Neuronal stem cell (in vitro differentiated cells): ENCODE data around the gene PDE2A.

Experiments used
- DNase-seq: peaks from one replicate; pipeline ENCODE4 v3.0.0-alpha.2; 2013; ENCODE audit warnings: low spot score
- H2AFZ ChIP-seq: one replicate; pipeline ENCODE4 v1.6.1; 2013; ENCODE audit warnings: mild to moderate bottlenecking, low read length, inconsistent platforms
- H2AK5ac ChIP-seq: 2 replicates; pipeline ENCODE4 v1.6.1; 2013; ENCODE audit warnings: low read depth, mild to moderate bottlenecking, inconsistent platforms, low read length, moderate library complexity, mixed read lengths
- H2BK120ac ChIP-seq: 2 replicates; pipeline ENCODE4 v1.6.1; 2013; ENCODE audit warnings: low read depth, mild to moderate bottlenecking, inconsistent platforms, low read length, moderate library complexity, mixed read lengths
- H2BK12ac ChIP-seq: one replicate; pipeline ENCODE4 v1.6.1; 2013; ENCODE audit warnings: low read length, inconsistent platforms
- H2BK15ac ChIP-seq: 2 replicates; pipeline ENCODE4 v1.6.1; 2013; ENCODE audit warnings: mild to moderate bottlenecking, low read length, inconsistent platforms, mixed read lengths
- H2BK5ac ChIP-seq: one replicate; pipeline ENCODE4 v1.6.1; 2013; ENCODE audit warnings: inconsistent platforms, mild to moderate bottlenecking, low read length, moderate library complexity
- H3K14ac ChIP-seq: one replicate; pipeline ENCODE4 v1.6.1; 2013; ENCODE audit warnings: low read length, inconsistent platforms
- H3K18ac ChIP-seq: 2 replicates; pipeline ENCODE4 v1.6.1; 2013; ENCODE audit warnings: low read length, inconsistent platforms
- H3K23ac ChIP-seq: 2 replicates; pipeline ENCODE4 v1.6.1; 2013; ENCODE audit warnings: low read depth, mild to moderate bottlenecking, mixed read lengths, low read length, inconsistent platforms; ENCODE audit not compliant: poor library complexity
- H3K27ac ChIP-seq: replicated peaks from 3 replicates; pipeline ENCODE4 v1.5.1; 2013; ENCODE audit warnings: low read length, inconsistent platforms
- H3K27me3 ChIP-seq, 3 experiments: 2 replicates each; pipeline ENCODE4 v1.6.1; 2013; ENCODE audit warnings: low read length in 3 of 3, mild to moderate bottlenecking in 2 of 3, inconsistent platforms in 1 of 3, low read depth in 1 of 3, mixed read lengths in 1 of 3, moderate library complexity in 1 of 3; ENCODE audit not compliant: control insufficient read depth in 3 of 3, insufficient read depth in 3 of 3
- H3K36me3 ChIP-seq, 2 donors: replicated peaks in 1 of 2; 2 replicates each; pipeline ENCODE4 v1.6.1; 2013; ENCODE audit warnings: low read length in 2 of 2; ENCODE audit not compliant: control insufficient read depth in 2 of 2, insufficient read depth in 2 of 2
- H3K4ac ChIP-seq: 2 replicates; pipeline ENCODE4 v1.6.1; 2013; ENCODE audit warnings: inconsistent platforms, mild to moderate bottlenecking, low read length, moderate library complexity
- H3K4me1 ChIP-seq, 2 donors: 1 replicate in 1 of 2; 2 replicates in 1 of 2; pipeline ENCODE4 v1.6.1; 2013; ENCODE audit warnings: low read length in 2 of 2, low read depth in 1 of 2; ENCODE audit not compliant: control insufficient read depth in 2 of 2, insufficient read depth in 1 of 2
- H3K4me2 ChIP-seq: one replicate; pipeline ENCODE4 v1.6.1; 2013; ENCODE audit warnings: mild to moderate bottlenecking, low read length, inconsistent platforms; ENCODE audit not compliant: insufficient read depth, poor library complexity, severe bottlenecking
- H3K4me3 ChIP-seq, 2 donors: 2 replicates each; pipeline ENCODE4 v1.5.1; 2013; ENCODE audit warnings: low read length in 2 of 2, mild to moderate bottlenecking in 2 of 2, inconsistent platforms in 1 of 2, moderate library complexity in 1 of 2
- H3K79me1 ChIP-seq: one replicate; pipeline ENCODE4 v1.6.1; 2013; ENCODE audit warnings: low read depth, mild to moderate bottlenecking, inconsistent platforms, low read length, moderate library complexity
- H3K9ac ChIP-seq: one replicate; pipeline ENCODE4 v1.6.1; 2013; ENCODE audit warnings: mild to moderate bottlenecking, low read depth, low read length, inconsistent platforms; ENCODE audit not compliant: poor library complexity
- H3K9me3 ChIP-seq, 2 donors: replicated peaks in 1 of 2; 2 replicates each; pipeline versions ENCODE3 to v1.6.1; 2013; ENCODE audit warnings: low read length in 2 of 2, mild to moderate bottlenecking in 2 of 2, inconsistent platforms in 1 of 2, low read depth in 1 of 2, mixed read lengths in 1 of 2, moderate library complexity in 1 of 2; ENCODE audit not compliant: control insufficient read depth in 2 of 2, insufficient read depth in 1 of 2
- H4K8ac ChIP-seq: one replicate; pipeline ENCODE4 v1.6.1; 2013; ENCODE audit warnings: low read depth, mild to moderate bottlenecking, inconsistent platforms, low read length, moderate library complexity
- H4K91ac ChIP-seq: one replicate; pipeline ENCODE4 v1.6.1; 2013; ENCODE audit warnings: low read length, low read depth, mild to moderate bottlenecking, inconsistent platforms; ENCODE audit not compliant: poor library complexity
- WGBS, 2 donors: extraction: QIAGEN DNeasy Blood & Tissue Kit; methylation state at CpG; one replicate each; pipeline ENCODE4 v1.1.7; 2013; ENCODE audit warnings: missing lambda C conversion rate in 2 of 2, mixed read lengths in 1 of 2; ENCODE audit not compliant: insufficient read length in 2 of 2, insufficient replicate concordance in 1 of 2; ENCODE audit errors: extremely low coverage in 2 of 2; 5-methylcytosine and 5-hydroxymethylcytosine counted together

PDE2A gene

DNA sequence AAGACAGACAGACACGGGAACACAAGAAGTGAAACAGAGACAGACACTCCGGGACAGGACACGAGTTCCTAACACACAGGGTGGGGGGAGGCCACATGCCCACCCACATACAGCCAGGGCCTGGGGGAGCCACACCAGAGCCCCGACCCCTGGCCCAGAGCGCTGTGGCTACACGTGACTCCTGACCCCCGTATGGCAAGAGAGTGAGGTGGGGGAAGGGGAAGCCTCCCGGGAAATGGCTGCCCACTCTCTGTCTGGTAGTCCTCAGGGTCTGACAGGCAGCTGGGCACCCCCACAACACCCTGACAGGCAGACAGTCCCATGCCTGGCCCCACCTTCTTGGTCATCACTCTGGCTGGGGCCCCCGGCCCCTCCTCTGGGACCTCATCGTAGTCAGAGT, 38.6 kb upstream of the PDE2A start:
- Histone ChIP-seq H2BK15ac (peak overlapping the region; percentile 83), H3K27ac (no peak overlapping the region), H3K9ac (no peak overlapping the region), H3K4me2 (peak overlapping the region; percentile 26), H4K91ac (no peak overlapping the region), H3K4me1 (peaks cover 23 to 26% of the 10 kb centered on the region in 2 donors), H3K18ac (peak overlapping the region; percentile 96), H3K14ac (peak overlapping the region; percentile 12), H3K4me3 (no peak overlapping the region), H2BK5ac (peak overlapping the region; percentile 68), H3K79me1 (peaks cover 1% of the 10 kb centered on the region), H3K23ac (no peak overlapping the region), H3K27me3 (no peaks in the 10 kb centered on the region), H2BK120ac (peak overlapping the region; percentile 76), H3K4ac (no peak overlapping the region), H3K9me3 (no peaks in the 10 kb centered on the region), H2AK5ac (peak overlapping the region; percentile 20), H3K36me3 (peaks cover 2 to 11% of the 10 kb centered on the region in 2 donors), H2BK12ac (no peak overlapping the region), H2AFZ (peak overlapping the region; percentile 70), H4K8ac (no peak overlapping the region)
- no CpG with 5 or more reads among the region's 10 CpGs for WGBS, 2 donors
- DNase-seq, result no peak

DNA sequence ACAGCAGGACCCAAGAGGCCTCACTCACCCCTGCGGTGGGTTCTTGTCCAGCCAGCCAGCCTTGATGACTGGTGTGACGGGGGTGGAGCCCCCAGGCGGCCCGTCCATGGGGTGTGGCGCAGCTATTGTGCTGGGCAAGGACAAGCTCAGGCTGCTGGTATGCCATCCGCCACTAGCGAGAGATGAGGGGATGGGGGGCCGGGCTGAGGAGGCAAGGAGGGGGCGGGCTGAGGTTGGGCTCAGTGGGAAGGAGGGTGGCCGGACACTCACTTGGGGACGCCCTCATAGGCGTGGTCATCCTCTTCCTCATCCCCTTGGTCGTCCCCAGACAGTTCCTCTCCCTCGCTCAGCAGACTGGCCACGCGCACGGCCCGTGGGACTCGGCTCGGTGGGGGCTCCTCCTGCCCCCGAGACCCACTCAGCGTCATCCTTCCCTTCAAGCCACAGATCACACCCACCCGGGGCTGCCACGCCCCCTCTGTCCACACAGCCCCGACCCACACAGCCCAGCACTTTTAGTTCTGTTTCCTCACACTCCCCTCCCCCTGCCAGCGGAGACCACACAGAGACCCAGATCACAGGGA, 38.0 kb upstream of the PDE2A start:
- H3K14ac ChIP-seq, result peak overlapping the region; percentile 63
- H2BK15ac ChIP-seq, result peak overlapping the region; percentile 73
- no peaks in the 10 kb centered on the region for H3K9me3 ChIP-seq
- peak overlapping the region; percentile 78 for H2BK12ac ChIP-seq
- H2AFZ ChIP-seq, result peak overlapping the region; percentile 70
- H3K27me3 ChIP-seq, result no peaks in the 10 kb centered on the region
- no peak overlapping the region for H3K4me3 ChIP-seq
- peak overlapping the region; percentile 55 for H3K9ac ChIP-seq
- peaks cover 25 to 26% of the 10 kb centered on the region in 2 donors for H3K4me1 ChIP-seq
- H3K36me3 ChIP-seq, result peaks cover 2 to 16% of the 10 kb centered on the region in 2 donors
- WGBS, 2 donors, result no CpG with 5 or more reads among the region's 26 CpGs
- peak overlapping the region; percentile 55 for H3K4ac ChIP-seq
- H4K91ac ChIP-seq, result no peak overlapping the region
- H3K4me2 ChIP-seq, result peak overlapping the region; percentile 26
- peak overlapping the region; percentile 96 for H3K18ac ChIP-seq
- peak overlapping the region; percentile 87 for H2BK120ac ChIP-seq
- DNase-seq, result no peak
- H3K79me1 ChIP-seq, result peaks cover 1% of the 10 kb centered on the region
- peak overlapping the region; percentile 28 for H3K27ac ChIP-seq
- peak overlapping the region; percentile 78 for H2AK5ac ChIP-seq
- peak overlapping the region; percentile 68 for H2BK5ac ChIP-seq
- no peak overlapping the region for H3K23ac ChIP-seq
- H4K8ac ChIP-seq, result no peak overlapping the region

DNA sequence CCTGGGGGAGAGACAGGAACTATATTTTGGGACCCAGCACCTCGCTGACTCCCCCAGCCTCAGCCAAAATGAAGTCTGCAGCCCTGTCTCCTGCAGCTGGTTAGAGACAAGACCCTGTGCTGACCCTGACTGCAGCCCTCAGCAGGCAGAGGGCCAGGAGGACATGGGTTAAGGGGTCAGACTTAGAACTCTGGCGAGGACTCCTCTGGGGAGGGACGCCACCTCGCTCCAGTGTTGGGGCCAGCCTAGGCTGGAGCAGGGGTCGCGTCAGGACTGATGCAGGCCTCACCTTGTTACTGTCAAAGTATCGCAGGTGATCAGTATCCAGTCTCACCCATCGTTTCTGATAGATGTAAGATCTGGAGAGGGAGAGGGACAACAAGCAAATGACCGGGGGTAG, 36.9 kb upstream of the PDE2A start:
- Histone ChIP-seq H3K18ac (no peak overlapping the region), H3K27ac (no peak overlapping the region), H3K23ac (no peak overlapping the region), H3K79me1 (peaks cover 1% of the 10 kb centered on the region), H3K14ac (no peak overlapping the region), H3K4me3 (no peak overlapping the region), H2BK5ac (no peak overlapping the region), H3K4me2 (no peak overlapping the region), H3K27me3 (no peaks in the 10 kb centered on the region), H3K4me1 (peaks cover 17 to 36% of the 10 kb centered on the region in 2 donors), H2AK5ac (peak overlapping the region; percentile 78), H2BK120ac (no peak overlapping the region), H3K9me3 (no peaks in the 10 kb centered on the region), H3K4ac (peak overlapping the region; percentile 32), H2AFZ (no peak overlapping the region), H4K91ac (no peak overlapping the region), H3K36me3 (peaks cover 2 to 17% of the 10 kb centered on the region in 2 donors), H2BK12ac (no peak overlapping the region), H2BK15ac (no peak overlapping the region), H4K8ac (no peak overlapping the region), H3K9ac (no peak overlapping the region)
- DNase-seq, result no peak
- WGBS, 2 donors, result no CpG with 5 or more reads among the region's 9 CpGs

DNA sequence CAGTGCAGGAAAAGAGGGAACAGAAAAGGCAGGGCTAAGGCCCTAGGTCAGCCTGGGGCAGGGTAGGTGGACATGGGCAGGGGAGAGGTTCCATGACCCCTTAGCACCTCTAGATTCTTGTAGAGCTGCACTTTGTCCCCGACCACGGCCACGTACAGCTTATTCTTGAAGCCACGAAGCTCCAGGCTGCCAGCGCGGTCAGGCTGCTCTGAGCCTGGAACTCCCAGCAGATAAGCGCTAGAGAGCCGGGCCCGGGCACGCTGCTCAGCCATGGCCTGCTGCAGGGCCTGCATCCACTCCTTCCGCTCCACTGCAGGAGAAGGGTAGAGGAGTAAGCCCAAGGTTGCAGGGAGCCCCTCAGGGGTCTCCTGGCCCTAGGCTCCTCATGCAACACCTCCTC, 36.1 kb upstream of the PDE2A start:
- Histone ChIP-seq H3K36me3 (peaks cover 2 to 17% of the 10 kb centered on the region in 2 donors), H3K4me2 (no peak overlapping the region)

More for the DNA sequence above, 36.1 kb upstream of the PDE2A start:
- H3K4me3 ChIP-seq, result no peak overlapping the region
- no peak overlapping the region for H3K27ac ChIP-seq
- H3K9ac ChIP-seq, result peak overlapping the region; percentile 55
- H2BK120ac ChIP-seq, result no peak overlapping the region
- no peaks in the 10 kb centered on the region for H3K27me3 ChIP-seq
- H2AFZ ChIP-seq, result no peak overlapping the region
- H3K18ac ChIP-seq, result peak overlapping the region; percentile 82
- no peak overlapping the region for H3K23ac ChIP-seq
- no peak for DNase-seq
- no peak overlapping the region for H4K8ac ChIP-seq
- no CpG with 5 or more reads among the region's 11 CpGs for WGBS, 2 donors
- H3K9me3 ChIP-seq, result no peaks in the 10 kb centered on the region
- no peak overlapping the region for H3K14ac ChIP-seq
- H3K4ac ChIP-seq, result no peak overlapping the region
- H4K91ac ChIP-seq, result no peak overlapping the region
- no peak overlapping the region for H2BK12ac ChIP-seq
- peak overlapping the region; percentile 56 for H2BK15ac ChIP-seq
- no peak overlapping the region for H2BK5ac ChIP-seq
- H2AK5ac ChIP-seq, result peak overlapping the region; percentile 5
- peaks cover 16 to 42% of the 10 kb centered on the region in 2 donors for H3K4me1 ChIP-seq
- peaks cover 1% of the 10 kb centered on the region for H3K79me1 ChIP-seq
